Prostate gland (tissue), 2 donors: Measurements from ENCODE around the gene SERBP1. TPM values are rescaled to one million over a fixed set of nuclear protein-coding genes. Genes with fewer than 3 reads are reported as not detected.
A peak's percentile ranks its signal among the peaks of the same experiment; 100 is the strongest.

ENCODE experiments used
- DNase-seq: peaks from one replicate; pipeline ENCODE4 v3.0.0-alpha.2; 2019; ENCODE audit warnings: low spot score
- H3K27ac ChIP-seq, 2 donors: fragments of 200-600 bp; sonication (generic); 2 replicates each; pipeline ENCODE4 v1.5.1; 2017 to 2019
- H3K27me3 ChIP-seq: fragments of 200-600 bp; sonication (generic); replicated peaks from 2 replicates; pipeline ENCODE4 v1.5.1; 2019; ENCODE audit not compliant: insufficient read depth
- H3K36me3 ChIP-seq, 2 donors: fragments of 200-600 bp; sonication (generic); 1 replicate in 1 of 2; 2 replicates in 1 of 2; pipeline versions ENCODE4 v1.5.1 to v1.8.1; 2017 to 2019
- H3K4me1 ChIP-seq: fragments of 200-600 bp; sonication (generic); replicated peaks from 2 replicates; pipeline ENCODE4 v1.5.1; 2019
- H3K4me3 ChIP-seq, 2 donors: fragments of 200-600 bp; sonication (generic); 2 replicates each; pipeline ENCODE4 v1.5.1; 2017 to 2019
- H3K9me3 ChIP-seq: fragments of 200-600 bp; sonication (generic); 2 replicates; pipeline ENCODE4 v1.5.1; 2017
- POLR2A ChIP-seq: fragments of 450-650 bp; IDR thresholded peaks from one replicate; pipeline ENCODE4 v1.6.1; 2016; ENCODE audit warnings: antibody characterized with exemption, mild to moderate bottlenecking
- POLR2AphosphoS5 ChIP-seq: sonication (generic); formaldehyde crosslinking; IDR thresholded peaks from one replicate; pipeline ENCODE4 v1.6.1; 2017; ENCODE audit warnings: antibody characterized with exemption
- WGBS: methylation state at CpG from one replicate; pipeline ENCODE4 v1.1.5; 2018; 5-methylcytosine and 5-hydroxymethylcytosine counted together
- intact Hi-C: fragments of 100-400 bp; cut with DNase I; formaldehyde crosslinking; loops from one replicate; pipeline ENCODE4 v1.14.2; 2022
- total RNA-seq, 2 donors: library from RNA; depleted of rRNA; stranded (reverse); fragments of >200 nt; gene quantifications; one replicate each; pipeline ENCODE4 v1.1.0, GENCODE V29; 2016
- TF ChIP-seq, protein P1 (sequence below), 4 experiments: fragments of 200-600 bp in 2 of 4; fragments of 450-650 bp in 2 of 4; sonication (generic) in 2 of 4; IDR thresholded peaks; 1 replicate in 3 of 4; 2 replicates in 1 of 4; pipeline ENCODE4 v1.5.1; 2016 to 2019; ENCODE audit warnings: antibody characterized with exemption in 4 of 4, mild to moderate bottlenecking in 2 of 4, moderate library complexity in 2 of 4

SERBP1 gene
- total RNA-seq, 2 donors from 2014 or later, result 155 to 169 TPM

DNA sequence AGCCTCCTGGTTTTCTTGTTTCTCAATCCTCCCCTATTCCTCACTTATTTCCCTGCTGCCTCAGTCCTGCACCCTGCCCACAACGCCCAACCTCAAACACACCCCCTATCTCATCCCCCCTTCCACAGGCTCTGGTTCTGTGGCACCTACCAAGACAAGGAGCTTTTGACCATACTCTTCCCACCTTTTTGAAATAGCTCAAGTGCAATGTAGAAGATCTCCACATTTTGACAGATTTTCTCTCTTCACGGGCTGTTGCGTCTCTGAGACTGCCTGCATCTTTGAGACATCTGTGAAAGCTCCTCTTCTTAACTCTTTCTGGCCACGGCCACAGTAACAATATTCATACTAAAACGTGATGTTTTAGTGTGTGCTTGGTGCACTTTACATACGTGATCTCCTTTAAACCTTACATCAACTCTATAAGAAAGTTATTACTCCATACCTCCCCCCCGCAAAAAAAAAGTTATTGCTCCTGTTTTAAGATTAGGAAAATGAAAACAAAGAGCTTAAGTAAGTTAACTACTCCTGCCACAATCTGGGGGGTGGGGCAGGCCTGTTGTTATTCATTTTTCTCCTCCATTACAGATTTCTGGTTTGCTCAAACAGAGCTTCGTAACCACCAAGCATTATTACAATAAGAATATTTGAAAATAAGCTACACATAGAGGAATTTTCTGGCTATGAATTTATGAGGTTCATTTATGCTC, 1.8 kb upstream of the SERBP1 start:
- no peak for DNase-seq
- Histone ChIP-seq H3K36me3 (no peaks in the 10 kb centered on the region), H3K9me3 (no peaks in the 10 kb centered on the region), H3K4me3 (no peak overlapping the region), H3K27ac (no peak overlapping the region), H3K4me1 (no peaks in the 10 kb centered on the region), H3K27me3 (no peaks in the 10 kb centered on the region)
- TF ChIP-seq POLR2A (no peak), POLR2AphosphoS5 (no peak)
- TF ChIP-seq, protein P1, sequence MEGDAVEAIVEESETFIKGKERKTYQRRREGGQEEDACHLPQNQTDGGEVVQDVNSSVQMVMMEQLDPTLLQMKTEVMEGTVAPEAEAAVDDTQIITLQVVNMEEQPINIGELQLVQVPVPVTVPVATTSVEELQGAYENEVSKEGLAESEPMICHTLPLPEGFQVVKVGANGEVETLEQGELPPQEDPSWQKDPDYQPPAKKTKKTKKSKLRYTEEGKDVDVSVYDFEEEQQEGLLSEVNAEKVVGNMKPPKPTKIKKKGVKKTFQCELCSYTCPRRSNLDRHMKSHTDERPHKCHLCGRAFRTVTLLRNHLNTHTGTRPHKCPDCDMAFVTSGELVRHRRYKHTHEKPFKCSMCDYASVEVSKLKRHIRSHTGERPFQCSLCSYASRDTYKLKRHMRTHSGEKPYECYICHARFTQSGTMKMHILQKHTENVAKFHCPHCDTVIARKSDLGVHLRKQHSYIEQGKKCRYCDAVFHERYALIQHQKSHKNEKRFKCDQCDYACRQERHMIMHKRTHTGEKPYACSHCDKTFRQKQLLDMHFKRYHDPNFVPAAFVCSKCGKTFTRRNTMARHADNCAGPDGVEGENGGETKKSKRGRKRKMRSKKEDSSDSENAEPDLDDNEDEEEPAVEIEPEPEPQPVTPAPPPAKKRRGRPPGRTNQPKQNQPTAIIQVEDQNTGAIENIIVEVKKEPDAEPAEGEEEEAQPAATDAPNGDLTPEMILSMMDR (IDR thresholded peaks at IDR 0.05), result no peak
- WGBS, result 62% methylated on average over 8 of the region's 8 CpGs
- intact Hi-C loops, result loop anchor here (10.0 kb wide), 1 partner anchor 323 kb away; no protein-coding TSS in a partner anchor

DNA sequence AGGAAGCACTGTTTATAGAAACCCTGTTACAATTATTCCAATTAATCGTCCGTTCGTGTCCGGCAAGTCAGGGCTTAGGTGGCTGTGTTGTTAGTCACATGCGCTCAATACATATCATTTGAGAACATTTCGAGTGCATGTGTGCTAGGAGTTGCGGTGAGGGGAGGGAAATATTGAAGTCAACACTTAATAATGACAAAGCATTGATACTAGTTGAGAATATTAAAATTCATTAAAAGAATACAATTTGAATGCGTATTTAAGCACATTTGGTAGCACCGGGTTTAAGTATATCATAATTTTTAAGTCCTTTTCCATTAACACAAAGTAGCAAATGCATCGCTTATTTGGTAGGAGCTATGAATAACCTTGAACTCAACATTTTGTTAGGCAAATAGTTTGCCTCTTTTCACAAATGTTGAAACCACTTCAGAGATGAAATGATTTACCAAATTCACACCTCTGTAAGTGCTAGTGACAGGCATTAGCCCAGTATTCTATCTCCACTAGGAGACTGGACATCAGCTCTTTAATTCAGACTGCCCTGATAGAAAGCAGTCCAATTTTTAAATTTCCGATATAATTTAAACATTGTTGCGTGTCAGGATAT, 1.1 kb upstream of the SERBP1 start:
- no peak for DNase-seq
- WGBS, result 21% methylated on average over 12 of the region's 12 CpGs
- TF ChIP-seq POLR2AphosphoS5, result no peak
- no peak for TF ChIP-seq POLR2A
- TF ChIP-seq, protein P1 (IDR thresholded peaks at IDR 0.05), result no peak
- intact Hi-C loops, result loop anchor here (10.0 kb wide), 1 partner anchor 324 kb away; no protein-coding TSS in a partner anchor
- H3K27ac ChIP-seq, result peak overlapping the region; percentile 91 to 92
- no peaks in the 10 kb centered on the region for H3K27me3 ChIP-seq
- no peaks in the 10 kb centered on the region for H3K4me1 ChIP-seq
- H3K9me3 ChIP-seq, result no peaks in the 10 kb centered on the region
- H3K36me3 ChIP-seq, result no peaks in the 10 kb centered on the region
- H3K4me3 ChIP-seq, result peak overlapping the region; percentile 68 to 74

DNA sequence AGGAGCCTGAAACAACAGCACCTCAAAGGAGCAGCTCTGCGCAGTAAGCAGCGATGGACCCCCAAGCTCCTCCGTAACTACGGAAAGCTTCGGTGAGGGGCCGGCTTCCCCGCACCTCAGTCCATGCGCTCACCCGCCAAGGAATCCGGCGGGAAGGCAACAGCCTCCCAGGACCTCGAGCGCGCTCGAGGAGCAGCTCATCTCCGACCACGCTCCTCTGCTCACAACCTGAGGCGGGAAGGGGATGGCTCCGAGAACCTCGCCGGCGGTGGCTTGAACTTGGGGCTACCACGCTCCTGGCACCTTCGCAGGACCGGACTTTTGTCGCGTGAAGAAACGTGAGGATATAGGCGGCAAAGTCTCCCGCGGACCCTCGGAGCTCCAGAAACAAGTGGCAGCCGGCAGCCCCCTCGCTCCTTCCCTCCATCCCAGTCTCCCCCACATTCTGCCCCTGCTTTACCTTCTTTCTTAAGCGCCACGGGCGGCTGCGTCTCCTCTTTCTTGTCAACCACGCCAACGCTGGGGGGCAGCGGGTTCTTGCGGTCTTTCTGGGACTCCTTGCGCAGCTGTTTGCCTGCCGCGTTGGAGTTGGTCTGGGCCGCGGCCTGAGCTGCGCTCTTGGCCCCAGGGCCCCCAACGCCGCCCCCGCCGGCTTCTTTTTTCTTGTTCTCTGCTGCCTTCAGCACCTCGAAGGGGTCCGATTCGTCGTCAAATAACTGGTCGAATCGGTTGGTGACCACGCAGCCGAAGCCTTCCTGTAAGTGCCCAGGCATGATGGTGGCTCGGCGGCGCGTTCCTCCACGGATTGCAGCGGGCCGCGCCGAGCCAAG, 459 bp downstream of the SERBP1 start:
- Histone ChIP-seq H3K27ac (peak overlapping the region; percentile 91 to 92), H3K4me3 (peak overlapping the region; percentile 68 to 74), H3K4me1 (no peaks in the 10 kb centered on the region), H3K27me3 (no peaks in the 10 kb centered on the region), H3K9me3 (no peaks in the 10 kb centered on the region), H3K36me3 (no peaks in the 10 kb centered on the region)
- peak; percentile 5 for DNase-seq
- WGBS, result under 1% methylated on average over 64 of the region's 69 CpGs
- TF ChIP-seq POLR2AphosphoS5, result no peak
- TF ChIP-seq, protein P1 (IDR thresholded peaks at IDR 0.05), result peak in 1 of 4 experiments; percentile 5
- intact Hi-C loops, result loop anchor here (10.0 kb wide), 1 partner anchor 325 kb away; no protein-coding TSS in a partner anchor

DNA sequence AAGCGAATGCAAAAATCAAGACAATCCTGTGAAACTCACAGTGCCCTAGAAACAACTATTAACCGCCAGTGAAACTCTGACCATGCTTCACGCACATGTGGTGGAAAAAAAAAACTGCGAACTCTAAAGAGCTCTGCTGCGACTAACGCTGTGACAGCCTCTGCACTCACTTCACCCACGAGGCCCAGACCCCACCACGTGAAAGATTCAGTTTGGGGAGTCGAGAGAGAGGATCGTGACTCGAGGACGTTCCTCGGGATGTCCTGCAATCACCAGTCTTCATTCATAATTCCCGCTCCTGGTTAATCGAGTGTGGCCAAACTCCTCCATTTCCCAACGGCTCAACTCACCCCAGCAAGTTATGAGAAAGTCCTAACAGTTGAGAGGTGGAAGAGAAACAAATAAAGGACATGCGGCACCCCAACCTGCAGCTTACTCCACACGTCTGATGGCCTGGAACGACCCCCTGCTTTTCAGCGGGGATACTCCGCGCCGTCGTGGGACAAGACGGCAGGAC, 1.1 kb downstream of the SERBP1 start:
- Histone ChIP-seq H3K27me3 (no peaks in the 10 kb centered on the region), H3K9me3 (no peaks in the 10 kb centered on the region), H3K27ac (peak overlapping the region; percentile 91 to 92), H3K4me1 (no peaks in the 10 kb centered on the region), H3K36me3 (no peaks in the 10 kb centered on the region), H3K4me3 (peak overlapping the region; percentile 68 to 74)
- DNase-seq, result peak; percentile 6
- intact Hi-C loops, result no loop called here
- TF ChIP-seq, protein P1 (IDR thresholded peaks at IDR 0.05), result no peak
- TF ChIP-seq POLR2AphosphoS5, result no peak
- no peak for TF ChIP-seq POLR2A
- WGBS, result under 1% methylated on average over 25 of the region's 25 CpGs
